ENCODE results near the gene NEUROG1. TPM values are rescaled to one million over a fixed set of nuclear protein-coding genes. Genes with fewer than 3 reads are reported as not detected.

NEUROG1 gene
- total RNA-seq, result not detected in 2 replicates

DNA sequence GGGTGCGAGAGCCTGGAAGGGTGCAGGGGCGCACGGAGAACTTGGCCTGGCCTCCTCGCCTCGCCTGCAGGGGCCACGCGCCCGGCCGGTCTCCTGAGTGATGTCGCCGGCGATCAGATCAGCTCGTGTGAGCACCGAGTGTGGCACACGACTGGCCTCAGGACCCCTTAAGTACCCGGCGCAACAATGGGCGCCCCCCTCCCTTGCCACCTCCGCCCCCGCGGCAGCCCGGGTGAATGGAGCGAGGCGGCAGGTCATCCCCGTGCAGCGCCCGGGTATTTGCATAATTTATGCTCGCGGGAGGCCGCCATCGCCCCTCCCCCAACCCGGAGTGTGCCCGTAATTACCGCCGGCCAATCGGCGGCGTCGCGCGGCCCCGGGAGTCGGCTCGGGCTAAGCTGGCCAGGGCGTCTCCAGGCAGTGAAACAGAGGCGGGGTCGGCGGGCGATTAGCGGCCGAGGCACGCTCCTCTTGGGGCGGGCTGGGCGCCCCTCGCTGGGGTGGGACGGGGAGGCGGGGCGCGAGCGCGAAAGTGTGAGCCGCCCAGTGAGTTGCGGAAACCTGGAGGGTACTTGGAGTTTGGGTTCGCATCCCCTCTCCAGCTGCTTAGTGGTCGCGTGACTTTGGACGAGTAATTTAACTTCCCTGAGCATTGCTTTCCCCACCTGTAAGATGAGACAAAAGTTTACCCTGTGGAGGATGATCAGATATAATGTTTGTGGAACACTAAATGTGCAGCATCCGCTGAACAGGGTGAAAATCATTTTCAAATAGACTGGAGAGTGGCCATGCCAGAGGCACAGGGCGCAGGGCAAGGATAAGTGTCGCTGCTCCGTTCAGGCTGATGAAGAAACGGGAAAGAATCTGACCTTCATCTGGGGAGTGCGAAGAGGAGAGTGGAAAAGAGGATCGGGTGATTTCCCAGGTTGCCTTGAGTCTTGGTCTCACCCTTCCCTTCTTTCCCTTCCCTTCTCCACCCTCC, at the start of gene NEUROG1:
Gene NEUROG1 (minus strand): TSS at position 145 of the 982 bp plus-strand sequence. CDS start 274 bp downstream, outside the sequence.
- Mint-ChIP-seq H3K36me3 (ENCODE audit: low read depth) (no peaks in the 10 kb centered on the region), H3K4me1 (ENCODE audit: low read depth) (peaks cover 4% of the 10 kb centered on the region), H3K4me3 (ENCODE audit: low read depth) (no peak within 1 kb of the TSS), H3K27me3 (ENCODE audit: low read depth) (peaks cover 86% of the 10 kb centered on the region), H3K27ac (no peak within 1 kb of the TSS), H3K9me3 (no peaks in the 10 kb centered on the region)
- DNase-seq (ENCODE audit: low spot score), result no peak
- intact Hi-C loops (cut with micrococcal nuclease), result loop anchor here (2.0 kb wide), 1 partner anchor 47 kb away; no protein-coding TSS in a partner anchor

GRCh38 chr5:135584918-135585317, 49.2 kb upstream of the NEUROG1 start:
- Mint-ChIP-seq H3K27ac (no peak overlapping the region), H3K36me3 (ENCODE audit: low read depth) (no peaks in the 10 kb centered on the region), H3K9me3 (no peaks in the 10 kb centered on the region), H3K27me3 (ENCODE audit: low read depth) (peaks cover 8% of the 10 kb centered on the region), H3K4me1 (ENCODE audit: low read depth) (no peaks in the 10 kb centered on the region), H3K4me3 (ENCODE audit: low read depth) (no peak overlapping the region)
- no peak for DNase-seq (ENCODE audit: low spot score)
- intact Hi-C loops (cut with micrococcal nuclease), result no loop called here

- Mint-ChIP-seq H3K27ac (no peak overlapping the region), H3K4me1 (ENCODE audit: low read depth) (no peaks in the 10 kb centered on the region), H3K9me3 (no peaks in the 10 kb centered on the region), H3K4me3 (ENCODE audit: low read depth) (no peak overlapping the region), H3K27me3 (ENCODE audit: low read depth) (peaks cover 15% of the 10 kb centered on the region), H3K36me3 (ENCODE audit: low read depth) (no peaks in the 10 kb centered on the region)
- DNase-seq (ENCODE audit: low spot score), result no peak
- intact Hi-C loops (cut with micrococcal nuclease), result no loop called here
Observed at GRCh38 chr5:135584276-135584675, 48.5 kb upstream of the NEUROG1 start.

GRCh38 chr5:135582099-135582781, 46.5 kb upstream of the NEUROG1 start:
- intact Hi-C loops (cut with micrococcal nuclease), result no loop called here
- no peak for DNase-seq (ENCODE audit: low spot score)
- Mint-ChIP-seq H3K27me3 (ENCODE audit: low read depth) (peaks cover 31% of the 10 kb centered on the region), H3K9me3 (no peaks in the 10 kb centered on the region), H3K4me1 (ENCODE audit: low read depth) (no peaks in the 10 kb centered on the region), H3K4me3 (ENCODE audit: low read depth) (no peak overlapping the region), H3K36me3 (ENCODE audit: low read depth) (no peaks in the 10 kb centered on the region), H3K27ac (no peak overlapping the region)

DNA sequence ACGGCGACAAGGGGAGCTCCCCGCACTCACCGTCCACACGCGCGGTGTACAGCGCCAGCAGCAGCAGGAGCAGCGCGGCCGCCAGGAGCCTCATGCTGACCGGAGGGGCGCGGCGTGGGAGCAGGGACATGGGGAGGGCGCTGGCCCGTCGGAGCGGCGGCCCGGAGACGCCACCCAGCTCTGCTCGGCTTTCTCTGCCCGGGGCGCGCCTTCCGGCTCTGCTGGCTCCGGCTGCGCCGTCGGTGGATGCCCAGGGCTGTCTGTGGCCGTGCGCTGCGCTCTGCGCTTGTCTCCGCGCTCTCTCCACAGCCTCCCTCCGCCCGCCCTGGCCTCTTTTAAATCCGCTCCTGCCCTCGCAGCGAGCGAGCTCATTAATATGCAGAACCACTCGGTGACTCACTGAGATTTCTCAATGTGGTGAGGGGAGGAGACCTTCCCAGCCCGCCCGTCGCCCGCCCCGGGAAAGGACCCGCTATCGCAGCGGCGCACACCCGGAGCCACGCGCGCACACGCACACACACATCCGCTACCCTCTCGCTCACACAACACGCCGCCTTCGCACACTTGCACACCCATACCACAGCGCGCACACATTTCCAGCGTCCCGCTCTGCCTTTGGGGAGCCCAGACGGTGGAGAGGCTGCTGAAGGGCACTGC, 43.0 kb upstream of the NEUROG1 start, which contains the start of gene CXCL14:
Gene CXCL14 (minus strand): TSS at position 307 of the 657 bp plus-strand sequence. CDS start 213 bp downstream, at position 94.
- intact Hi-C loops (cut with micrococcal nuclease), result no loop called here
- H3K9me3 Mint-ChIP-seq, result no peaks in the 10 kb centered on the region
- no peak within 1 kb of the TSS for H3K27ac Mint-ChIP-seq
- no peak within 1 kb of the TSS for H3K4me3 Mint-ChIP-seq (ENCODE audit: low read depth)
- H3K27me3 Mint-ChIP-seq (ENCODE audit: low read depth), result peaks cover 45% of the 10 kb centered on the region
- DNase-seq (ENCODE audit: low spot score), result no peak
- H3K4me1 Mint-ChIP-seq (ENCODE audit: low read depth), result no peaks in the 10 kb centered on the region
- H3K36me3 Mint-ChIP-seq (ENCODE audit: low read depth), result no peaks in the 10 kb centered on the region

DNA sequence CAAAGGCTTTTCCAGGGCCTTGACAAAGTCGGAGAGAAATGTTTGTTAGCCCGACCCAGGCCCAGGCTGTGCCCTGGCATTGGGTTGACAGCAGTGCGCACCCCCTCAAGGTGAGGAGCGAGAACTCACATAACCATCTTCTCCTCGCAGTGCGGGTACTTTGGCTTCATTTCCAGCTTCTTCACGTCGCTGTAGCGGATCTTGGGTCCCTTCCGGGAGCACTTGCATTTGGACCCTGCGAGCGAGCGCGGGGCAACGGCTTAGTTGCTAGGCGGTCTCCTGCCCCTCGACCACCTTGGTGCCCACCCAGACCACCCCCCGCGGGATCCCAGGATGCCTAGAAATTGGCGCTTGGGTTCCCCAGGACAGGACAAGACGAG, 42.5 kb upstream of the NEUROG1 start:
- Mint-ChIP-seq H3K4me1 (ENCODE audit: low read depth) (no peaks in the 10 kb centered on the region), H3K36me3 (ENCODE audit: low read depth) (no peaks in the 10 kb centered on the region), H3K9me3 (no peaks in the 10 kb centered on the region), H3K4me3 (ENCODE audit: low read depth) (no peak overlapping the region), H3K27ac (no peak overlapping the region), H3K27me3 (ENCODE audit: low read depth) (peaks cover 45% of the 10 kb centered on the region)
- DNase-seq (ENCODE audit: low spot score), result no peak
- intact Hi-C loops (cut with micrococcal nuclease), result no loop called here

GRCh38 chr5:135577421-135577820, 41.7 kb upstream of the NEUROG1 start:
- Mint-ChIP-seq H3K27me3 (ENCODE audit: low read depth) (peaks cover 45% of the 10 kb centered on the region), H3K4me3 (ENCODE audit: low read depth) (no peak overlapping the region), H3K4me1 (ENCODE audit: low read depth) (no peaks in the 10 kb centered on the region), H3K27ac (no peak overlapping the region), H3K9me3 (no peaks in the 10 kb centered on the region), H3K36me3 (ENCODE audit: low read depth) (no peaks in the 10 kb centered on the region)
- no peak for DNase-seq (ENCODE audit: low spot score)
- intact Hi-C loops (cut with micrococcal nuclease), result no loop called here

DNA sequence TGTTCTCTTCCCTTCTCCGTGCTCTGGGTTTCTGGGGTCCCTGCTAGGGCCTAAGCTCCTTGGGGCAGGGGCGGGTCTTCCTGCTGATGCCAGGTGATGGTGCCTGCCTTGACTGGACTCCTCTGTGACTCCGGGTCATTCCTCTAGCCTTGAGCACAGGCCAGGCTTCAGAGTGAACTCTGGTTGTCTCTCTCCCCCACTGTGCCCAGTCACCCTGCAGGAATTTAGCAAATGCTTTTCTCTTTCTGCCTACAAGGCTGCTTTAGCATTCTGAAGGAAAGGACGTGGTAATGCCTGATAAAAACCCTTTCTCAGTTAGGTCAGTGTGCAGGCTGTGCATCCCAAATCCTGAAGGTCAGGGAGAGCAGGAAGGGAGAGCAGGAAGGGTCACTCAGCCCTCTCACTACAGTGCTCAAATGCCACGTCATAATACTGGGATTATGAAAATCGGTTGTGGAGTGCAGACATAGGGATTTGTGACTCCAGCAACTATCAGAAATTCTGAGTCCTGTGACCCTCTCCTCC, 40.4 kb upstream of the NEUROG1 start:
- Mint-ChIP-seq H3K4me1 (ENCODE audit: low read depth) (no peaks in the 10 kb centered on the region), H3K9me3 (no peaks in the 10 kb centered on the region), H3K4me3 (ENCODE audit: low read depth) (no peak overlapping the region), H3K36me3 (ENCODE audit: low read depth) (no peaks in the 10 kb centered on the region), H3K27me3 (ENCODE audit: low read depth) (peaks cover 43% of the 10 kb centered on the region), H3K27ac (no peak overlapping the region)
- intact Hi-C loops (cut with micrococcal nuclease), result no loop called here
- DNase-seq (ENCODE audit: low spot score), result no peak

DNA sequence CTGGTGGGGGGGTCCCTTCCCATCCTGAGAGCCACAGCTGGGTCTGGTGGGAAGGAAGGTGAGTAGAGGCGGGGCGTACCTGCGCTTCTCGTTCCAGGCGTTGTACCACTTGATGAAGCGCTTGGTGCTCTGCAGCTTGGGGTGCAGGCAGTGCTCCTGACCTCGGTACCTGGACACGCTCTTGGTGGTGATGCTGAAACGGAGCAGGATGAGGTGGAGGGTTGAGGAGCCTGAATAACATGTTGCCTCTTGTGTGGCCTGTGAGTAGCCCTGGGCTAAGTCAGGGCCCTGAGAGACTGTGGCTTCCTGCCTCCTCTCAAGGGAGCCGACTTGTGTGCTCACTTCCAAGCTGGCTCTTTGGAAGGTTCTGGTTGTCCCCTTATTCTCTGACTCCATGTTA, 38.7 kb upstream of the NEUROG1 start:
- H3K27me3 Mint-ChIP-seq (ENCODE audit: low read depth), result peaks cover 32% of the 10 kb centered on the region
- H3K4me3 Mint-ChIP-seq (ENCODE audit: low read depth), result no peak overlapping the region
- no peaks in the 10 kb centered on the region for H3K4me1 Mint-ChIP-seq (ENCODE audit: low read depth)
- no peaks in the 10 kb centered on the region for H3K36me3 Mint-ChIP-seq (ENCODE audit: low read depth)
- no peak for DNase-seq (ENCODE audit: low spot score)
- intact Hi-C loops (cut with micrococcal nuclease), result no loop called here
- no peak overlapping the region for H3K27ac Mint-ChIP-seq
- H3K9me3 Mint-ChIP-seq, result no peaks in the 10 kb centered on the region

DNA sequence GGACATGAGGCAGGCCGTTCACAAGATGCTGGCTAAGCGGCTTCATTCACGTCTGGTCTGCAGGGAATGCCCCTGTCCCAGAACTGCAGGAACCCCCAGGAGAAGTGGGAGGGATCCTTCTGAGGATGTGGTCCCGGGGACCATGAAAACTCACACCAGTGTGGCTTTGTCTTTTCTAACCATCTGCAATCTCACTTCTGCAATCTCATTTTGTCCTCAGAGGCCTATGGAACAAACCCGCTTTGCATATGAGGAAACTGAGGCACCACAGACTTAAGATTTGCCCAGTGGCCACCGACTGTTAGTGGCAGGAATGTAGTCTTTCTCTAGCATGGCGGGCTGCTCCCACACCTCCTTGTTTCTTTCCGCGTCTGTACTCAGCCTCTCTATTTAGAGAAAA, 36.1 kb upstream of the NEUROG1 start:
- peaks cover 11% of the 10 kb centered on the region for H3K27me3 Mint-ChIP-seq (ENCODE audit: low read depth)
- no peak for DNase-seq (ENCODE audit: low spot score)
- intact Hi-C loops (cut with micrococcal nuclease), result no loop called here
- H3K4me3 Mint-ChIP-seq (ENCODE audit: low read depth), result no peak overlapping the region
- no peaks in the 10 kb centered on the region for H3K9me3 Mint-ChIP-seq
- H3K4me1 Mint-ChIP-seq (ENCODE audit: low read depth), result no peaks in the 10 kb centered on the region
- H3K27ac Mint-ChIP-seq, result no peak overlapping the region
- no peaks in the 10 kb centered on the region for H3K36me3 Mint-ChIP-seq (ENCODE audit: low read depth)

DNA sequence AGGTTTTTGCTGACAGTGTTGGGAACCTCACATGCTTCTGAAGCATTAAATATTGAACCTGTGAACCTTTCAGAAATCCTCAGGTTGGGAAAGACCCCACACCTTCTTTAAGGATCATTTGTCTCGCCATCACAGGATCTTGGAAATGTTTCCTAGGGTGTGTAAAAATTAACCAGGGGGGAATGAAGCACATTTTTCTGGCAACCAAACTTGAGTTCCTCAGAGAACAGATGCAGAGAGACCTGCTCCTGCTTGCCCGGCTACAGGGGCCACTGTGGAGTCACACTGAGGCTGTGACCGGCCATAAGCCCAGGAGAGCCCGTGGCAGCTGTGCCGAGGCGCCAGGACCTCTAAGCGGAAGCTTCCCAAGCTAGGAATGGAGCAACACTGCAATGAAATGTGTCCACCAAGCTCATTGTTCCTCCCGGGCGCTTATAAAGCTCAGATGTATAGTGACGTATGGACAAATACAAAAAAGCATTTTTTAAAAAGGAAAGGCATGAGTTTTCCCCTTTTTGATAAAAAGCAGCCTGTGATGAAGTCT, 35.4 kb upstream of the NEUROG1 start:
- intact Hi-C loops (cut with micrococcal nuclease), result no loop called here
- H3K27ac Mint-ChIP-seq, result no peak overlapping the region

GRCh38 chr5:135570453-135570764, 34.6 kb upstream of the NEUROG1 start:
- H3K9me3 Mint-ChIP-seq, result no peaks in the 10 kb centered on the region
- H3K4me1 Mint-ChIP-seq (ENCODE audit: low read depth), result no peaks in the 10 kb centered on the region
- no peak overlapping the region for H3K27ac Mint-ChIP-seq
- no peak for DNase-seq (ENCODE audit: low spot score)
- H3K4me3 Mint-ChIP-seq (ENCODE audit: low read depth), result no peak overlapping the region
- H3K36me3 Mint-ChIP-seq (ENCODE audit: low read depth), result no peaks in the 10 kb centered on the region
- H3K27me3 Mint-ChIP-seq (ENCODE audit: low read depth), result peaks cover 2% of the 10 kb centered on the region
- intact Hi-C loops (cut with micrococcal nuclease), result no loop called here

More for the DNA sequence above, 35.4 kb upstream of the NEUROG1 start:
- Mint-ChIP-seq H3K27me3 (ENCODE audit: low read depth) (peaks cover 5% of the 10 kb centered on the region), H3K4me3 (ENCODE audit: low read depth) (no peak overlapping the region), H3K9me3 (no peaks in the 10 kb centered on the region), H3K36me3 (ENCODE audit: low read depth) (no peaks in the 10 kb centered on the region), H3K4me1 (ENCODE audit: low read depth) (no peaks in the 10 kb centered on the region)
- no peak for DNase-seq (ENCODE audit: low spot score)
